B cell (primary cell): ENCODE data around the gene INO80D.

Source experiments
- CTCF ChIP-seq: fragments of 200-600 bp; IDR thresholded peaks from one replicate; pipeline ENCODE4 v1.8.0; 2022; ENCODE audit warnings: antibody characterized with exemption, mild to moderate bottlenecking
- EZH2 ChIP-seq: IDR thresholded peaks from 2 replicates; pipeline ENCODE4 v1.6.1; 2012; ENCODE audit warnings: borderline replicate concordance, low read depth, mild to moderate bottlenecking, moderate library complexity, low read length; ENCODE audit not compliant: insufficient read depth, poor library complexity, severe bottlenecking

GRCh38 chr2:206127656-206128055 lies 41.7 kb upstream of the INO80D start:
- no peak for TF ChIP-seq CTCF
- TF ChIP-seq EZH2, result no peak
